Fibroblast of lung (primary cell): ENCODE results near the gene DISP2. TPM values are rescaled to one million over a fixed set of nuclear protein-coding genes. Genes with fewer than 3 reads are reported as not detected.

ENCODE experiments used
- DNase-seq, 2 donors: peaks; one replicate each; pipeline versions ENCODE4 v3.0.0 to v3.0.0-alpha.2; 2010; ENCODE audit warnings: low read depth in 2 of 2
- H2AFZ ChIP-seq: 2 replicates; pipeline ENCODE4 v1.5.1; 2012; ENCODE audit warnings: low read length, control low read depth, inconsistent platforms
- H3K27ac ChIP-seq: 2 replicates; pipeline ENCODE4 v1.5.1; 2011; ENCODE audit warnings: low read length, control low read depth; ENCODE audit not compliant: insufficient read depth
- H3K27me3 ChIP-seq: 2 replicates; pipeline ENCODE4 v1.5.1; 2011; ENCODE audit warnings: mild to moderate bottlenecking, low read length; ENCODE audit not compliant: control insufficient read depth, insufficient read depth
- H3K36me3 ChIP-seq: 2 replicates; pipeline ENCODE4 v1.5.1; 2011; ENCODE audit warnings: low read length; ENCODE audit not compliant: control insufficient read depth, insufficient read depth
- H3K4me1 ChIP-seq: 2 replicates; pipeline ENCODE4 v1.5.1; 2011; ENCODE audit warnings: low read length; ENCODE audit not compliant: control insufficient read depth, insufficient read depth; ENCODE audit errors: extremely low read depth
- H3K4me2 ChIP-seq: 2 replicates; pipeline ENCODE4 v1.5.1; 2011; ENCODE audit warnings: low read length, control low read depth; ENCODE audit not compliant: insufficient read depth; ENCODE audit errors: extremely low read depth
- H3K4me3 ChIP-seq, 4 experiments: fragments of 200-600 bp in 1 of 4; sonication (generic) in 1 of 4; replicated peaks in 1 of 4; 2 replicates each; pipeline ENCODE4 v1.5.1; 2011 to 2016; ENCODE audit warnings: low read length in 4 of 4, low read depth in 3 of 4, mild to moderate bottlenecking in 3 of 4, control low read depth in 2 of 4, inconsistent platforms in 1 of 4, mixed read lengths in 1 of 4; ENCODE audit not compliant: insufficient read depth in 1 of 4; ENCODE audit errors: control extremely low read depth in 1 of 4
- H3K79me2 ChIP-seq: 2 replicates; pipeline ENCODE4 v1.5.1; 2012; ENCODE audit warnings: mild to moderate bottlenecking, low read length, inconsistent platforms; ENCODE audit not compliant: control insufficient read depth, insufficient read depth
- H3K9ac ChIP-seq: 2 replicates; pipeline ENCODE4 v1.5.1; 2011; ENCODE audit warnings: mild to moderate bottlenecking, low read length, control low read depth; ENCODE audit not compliant: insufficient read depth
- H3K9me3 ChIP-seq: 2 replicates; pipeline ENCODE4 v1.5.1; 2012; ENCODE audit warnings: low read depth, low read length; ENCODE audit not compliant: control insufficient read depth, insufficient read depth
- H4K20me1 ChIP-seq: 2 replicates; pipeline ENCODE4 v1.5.1; 2011; ENCODE audit warnings: low read length; ENCODE audit not compliant: control insufficient read depth, insufficient read depth; ENCODE audit errors: extremely low read depth
- CTCF ChIP-seq, 2 donors: IDR thresholded peaks in 1 of 2; conservative IDR thresholded peaks in 1 of 2; 1 replicate in 1 of 2; 2 replicates in 1 of 2; pipeline ENCODE4 v1.5.1; 2011 to 2012; ENCODE audit warnings: low read length in 2 of 2, control low read depth in 1 of 2, inconsistent platforms in 1 of 2, low read depth in 1 of 2, mild to moderate bottlenecking in 1 of 2
- EZH2 ChIP-seq: IDR thresholded peaks from 2 replicates; pipeline ENCODE4 v1.5.1; 2012; ENCODE audit warnings: low read length, control low read depth, mild to moderate bottlenecking; ENCODE audit errors: missing control alignments
- polyA plus RNA-seq, 2 donors: library from polyadenylated mRNA; depleted of rRNA in 1 of 2; stranded (reverse) in 1 of 2; unstranded in 1 of 2; fragments of >200 nt; gene quantifications; 2 replicates each; pipeline ENCODE4 v1.2.1, GENCODE V29; 2011 to 2012; ENCODE audit warnings: missing spikeins in 1 of 2
- total RNA-seq: library from RNA; depleted of rRNA; stranded (reverse); fragments of >200 nt; gene quantifications from 2 replicates; pipeline ENCODE4 v1.2.1, GENCODE V29; 2014

DISP2 gene
- total and polyA plus RNA-seq, 2 donors (not counting 1 experiment from before 2014, with no cell fraction given): under 0.01 to 0.11 TPM

GRCh38 chr15:40323953-40324937 is 33.8 kb upstream of the DISP2 start:
- peak overlapping the region; percentile 68 for H3K9ac ChIP-seq
- no peaks in the 10 kb centered on the region for H3K27me3 ChIP-seq
- H3K9me3 ChIP-seq: no peaks in the 10 kb centered on the region
- peak overlapping the region; percentile 87 for H3K4me2 ChIP-seq
- H3K79me2 ChIP-seq: peaks cover 4% of the 10 kb centered on the region
- H2AFZ ChIP-seq: no peak overlapping the region
- no peak for TF ChIP-seq CTCF (conservative IDR thresholded peaks at IDR 0.05 in 1 of 2, IDR thresholded peaks at IDR 0.05 in 1 of 2; ENCODE audit: low read depth in 1 of 2, low read length in 2 of 2)
- H4K20me1 ChIP-seq: no peaks in the 10 kb centered on the region
- peaks cover 12% of the 10 kb centered on the region for H3K4me1 ChIP-seq
- H3K4me3 ChIP-seq: peak overlapping the region; percentile 55 to 66 (median 61)
- no peaks in the 10 kb centered on the region for H3K36me3 ChIP-seq
- no peak overlapping the region for H3K27ac ChIP-seq
- no peak for DNase-seq

- Histone ChIP-seq H3K36me3 (no peaks in the 10 kb centered on the region), H3K79me2 (peaks cover 4% of the 10 kb centered on the region), H3K27ac (no peak overlapping the region), H3K9ac (no peak overlapping the region), H3K4me1 (peaks cover 12% of the 10 kb centered on the region), H3K9me3 (no peaks in the 10 kb centered on the region), H4K20me1 (no peaks in the 10 kb centered on the region), H3K4me2 (peak overlapping the region; percentile 87), H3K27me3 (no peaks in the 10 kb centered on the region), H2AFZ (no peak overlapping the region), H3K4me3 (peak overlapping the region; percentile 55 to 66 (median 61))
- no peak for DNase-seq
- TF ChIP-seq EZH2 (no peak), CTCF (conservative IDR thresholded peaks at IDR 0.05 in 1 of 2, IDR thresholded peaks at IDR 0.05 in 1 of 2; ENCODE audit: low read depth in 1 of 2, low read length in 2 of 2) (no peak)
Observed at GRCh38 chr15:40325188-40325587, 32.8 kb upstream of the DISP2 start.

GRCh38 chr15:40325700-40326099 is 32.3 kb upstream of the DISP2 start:
- H3K9ac ChIP-seq: no peak overlapping the region

More at GRCh38 chr15:40325700-40326099, 32.3 kb upstream of the DISP2 start:
- H3K4me2 ChIP-seq: no peak overlapping the region
- no peaks in the 10 kb centered on the region for H3K36me3 ChIP-seq
- H3K4me3 ChIP-seq: no peak overlapping the region
- H3K79me2 ChIP-seq: peaks cover 4% of the 10 kb centered on the region
- peaks cover 12% of the 10 kb centered on the region for H3K4me1 ChIP-seq
- H4K20me1 ChIP-seq: no peaks in the 10 kb centered on the region
- TF ChIP-seq CTCF (conservative IDR thresholded peaks at IDR 0.05 in 1 of 2, IDR thresholded peaks at IDR 0.05 in 1 of 2; ENCODE audit: low read depth in 1 of 2, low read length in 2 of 2) (no peak), EZH2 (no peak)
- DNase-seq: no peak
- H2AFZ ChIP-seq: no peak overlapping the region
- no peaks in the 10 kb centered on the region for H3K27me3 ChIP-seq
- H3K9me3 ChIP-seq: no peaks in the 10 kb centered on the region
- no peak overlapping the region for H3K27ac ChIP-seq
